Measurements from ENCODE around the gene TNFAIP3. TPM values are rescaled to one million over a fixed set of nuclear protein-coding genes. Genes with fewer than 3 reads are reported as not detected.

Gene TNFAIP3
- total and polyA plus RNA-seq, 2 of the 8 experiments (the other 6 are each of a cell fraction or from before 2014, with no cell fraction given), result 1.6 to 2.0 TPM

DNA sequence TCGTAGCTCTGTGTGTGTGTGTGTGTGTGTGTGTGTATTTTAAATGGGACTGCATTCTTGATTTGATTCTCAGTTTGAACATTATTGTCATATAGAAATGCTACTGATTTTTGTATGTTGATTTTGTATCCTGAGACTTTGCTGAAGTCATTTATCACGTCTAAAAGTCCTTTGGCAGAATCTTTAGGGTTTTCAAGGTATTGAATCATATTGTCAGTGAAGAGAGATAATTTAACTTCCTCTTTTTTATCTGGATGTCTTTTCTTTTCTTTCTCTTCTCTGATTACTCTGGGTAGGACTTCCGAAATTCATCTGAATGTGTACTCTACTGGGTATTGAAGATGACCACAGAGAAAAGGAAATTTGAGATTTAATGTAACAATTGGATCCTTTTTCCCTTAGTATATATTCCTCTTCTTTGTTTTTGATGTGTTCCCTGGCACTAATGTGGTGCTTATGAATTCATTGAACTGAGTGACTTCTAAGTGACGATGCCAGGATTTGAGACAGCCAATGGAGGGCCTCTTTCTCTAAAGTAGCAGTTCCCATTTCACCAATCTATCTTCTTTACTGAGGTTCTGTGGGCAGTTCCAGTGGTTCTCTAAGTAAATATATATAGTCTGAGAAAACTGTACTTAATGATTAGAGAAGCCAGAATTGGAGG, 47.6 kb downstream of the TNFAIP3 start:
- Histone ChIP-seq H2AK5ac (ENCODE audit: low read depth, low read length) (no peak overlapping the region), H3K4ac (replicated peaks; ENCODE audit: insufficient read length, low read depth, low read length) (no peak overlapping the region), H3K36me3 (ENCODE audit: control insufficient read depth in 2 of 4, insufficient read depth in 4 of 4, low read length in 3 of 4) (no peaks in the 10 kb centered on the region), H2BK20ac (ENCODE audit: low read length) (no peak overlapping the region), H4K5ac (ENCODE audit: insufficient read length, low read depth, low read length) (no peak overlapping the region), H3K79me1 (ENCODE audit: low read depth, low read length) (no peaks in the 10 kb centered on the region), H4K20me1 (replicated peaks in 1 of 2; ENCODE audit: control insufficient read depth in 1 of 2, insufficient read depth in 2 of 2, low read length in 2 of 2) (no peaks in the 10 kb centered on the region), H3K9me3 (ENCODE audit: insufficient read depth in 2 of 2, low read depth in 1 of 2, low read length in 1 of 2) (no peaks in the 10 kb centered on the region), H3K23me2 (ENCODE audit: low read depth, low read length) (no peaks in the 10 kb centered on the region), H2BK120ac (replicated peaks; ENCODE audit: low read depth, low read length) (no peak overlapping the region), H3K9ac (replicated peaks in 1 of 4; ENCODE audit: extremely low read depth in 1 of 4, low read depth in 3 of 4, low read length in 3 of 4) (no peak overlapping the region), H3K18ac (ENCODE audit: extremely low read depth, low read length) (no peak overlapping the region), H2AFZ (ENCODE audit: low read length) (no peak overlapping the region), H3K14ac (ENCODE audit: insufficient read length) (no peak overlapping the region), H3K27me3 (replicated peaks in 1 of 4; ENCODE audit: control insufficient read depth in 3 of 4, extremely low read depth in 1 of 4, insufficient read depth in 3 of 4, low read length in 3 of 4) (no peaks in the 10 kb centered on the region), H3K56ac (replicated peaks; ENCODE audit: insufficient read length, low read depth, low read length) (no peak overlapping the region), H3K4me3 (ENCODE audit: extremely low read depth in 1 of 4, insufficient read depth in 2 of 4, low read depth in 3 of 4, low read length in 4 of 4) (no peak overlapping the region), H2BK12ac (ENCODE audit: low read depth, low read length) (no peak overlapping the region), H4K8ac (ENCODE audit: extremely low read depth, insufficient read depth, low read length) (no peak overlapping the region), H3K4me2 (ENCODE audit: insufficient read depth in 1 of 2, low read depth in 2 of 2, low read length in 2 of 2) (no peak overlapping the region), H3K4me1 (replicated peaks in 1 of 4; ENCODE audit: control insufficient read depth in 3 of 4, insufficient read depth in 4 of 4, low read length in 3 of 4) (no peaks in the 10 kb centered on the region), H3K27ac (ENCODE audit: low read depth, low read length) (no peak overlapping the region), H4K91ac (replicated peaks; ENCODE audit: insufficient read length, low read length) (no peak overlapping the region), H3K23ac (ENCODE audit: insufficient read length) (no peak overlapping the region), H2BK15ac (ENCODE audit: low read length) (no peak overlapping the region), H3K79me2 (ENCODE audit: control insufficient read depth in 1 of 2, insufficient read depth in 2 of 2, low read length in 2 of 2) (no peaks in the 10 kb centered on the region), H2BK5ac (ENCODE audit: low read depth, low read length) (no peak overlapping the region)
- FAIRE-seq, result no peak
- CTCF ChIA-PET (ENCODE audit: partially characterized antibody), result no interaction called here
- POLR2A ChIA-PET (ENCODE audit: partially characterized antibody), result no interaction called here
- DNase-seq (ENCODE audit: low read depth in 1 of 2, low spot score in 2 of 2), result no peak
- WGBS, 2 experiments (ENCODE audit: extremely low coverage in 1 of 2, insufficient coverage in 1 of 2, insufficient read length in 1 of 2, insufficient replicate concordance in 2 of 2, low coverage in 1 of 2, low lambda C conversion rate in 2 of 2, missing lambda C conversion rate in 1 of 2), result 83% methylated on average over 4 of the region's 4 CpGs; no CpG with 5 or more reads in 1 of the 2 experiments
- TF ChIP-seq MAX (IDR thresholded peaks at IDR 0.05) (no peak), RNF2 (IDR thresholded peaks at IDR 0.05; ENCODE audit: borderline replicate concordance, low read depth, low read length, missing control alignments, poor library complexity, severe bottlenecking) (no peak), RFX5 (IDR thresholded peaks at IDR 0.05; ENCODE audit: borderline replicate concordance, low read depth, low read length) (no peak), EGR1 (IDR thresholded peaks at IDR 0.05; ENCODE audit: borderline replicate concordance, low read depth, low read length) (no peak), SUZ12 (IDR thresholded peaks at IDR 0.05; ENCODE audit: low read length) (no peak), E2F6 (IDR thresholded peaks at IDR 0.05) (no peak), SRF (IDR thresholded peaks at IDR 0.05; ENCODE audit: low read depth, low read length) (no peak), BACH1 (IDR thresholded peaks at IDR 0.05; ENCODE audit: low read length) (no peak)
- TF ChIP-seq, protein P1, sequence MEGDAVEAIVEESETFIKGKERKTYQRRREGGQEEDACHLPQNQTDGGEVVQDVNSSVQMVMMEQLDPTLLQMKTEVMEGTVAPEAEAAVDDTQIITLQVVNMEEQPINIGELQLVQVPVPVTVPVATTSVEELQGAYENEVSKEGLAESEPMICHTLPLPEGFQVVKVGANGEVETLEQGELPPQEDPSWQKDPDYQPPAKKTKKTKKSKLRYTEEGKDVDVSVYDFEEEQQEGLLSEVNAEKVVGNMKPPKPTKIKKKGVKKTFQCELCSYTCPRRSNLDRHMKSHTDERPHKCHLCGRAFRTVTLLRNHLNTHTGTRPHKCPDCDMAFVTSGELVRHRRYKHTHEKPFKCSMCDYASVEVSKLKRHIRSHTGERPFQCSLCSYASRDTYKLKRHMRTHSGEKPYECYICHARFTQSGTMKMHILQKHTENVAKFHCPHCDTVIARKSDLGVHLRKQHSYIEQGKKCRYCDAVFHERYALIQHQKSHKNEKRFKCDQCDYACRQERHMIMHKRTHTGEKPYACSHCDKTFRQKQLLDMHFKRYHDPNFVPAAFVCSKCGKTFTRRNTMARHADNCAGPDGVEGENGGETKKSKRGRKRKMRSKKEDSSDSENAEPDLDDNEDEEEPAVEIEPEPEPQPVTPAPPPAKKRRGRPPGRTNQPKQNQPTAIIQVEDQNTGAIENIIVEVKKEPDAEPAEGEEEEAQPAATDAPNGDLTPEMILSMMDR (IDR thresholded peaks at IDR 0.05; ENCODE audit: control extremely low read depth in 1 of 3, insufficient read depth in 1 of 3, low read depth in 1 of 3, low read length in 3 of 3), result no peak
